GM19395 (cell line): Measurements from ENCODE around the gene SRP19.
A peak's percentile ranks its signal among the peaks of the same experiment; 100 is the strongest.
"Not testable (repeated sequence)": the region's sequence is repeated elsewhere in the genome, so short reads cannot be mapped to it uniquely, and the experiment has no call there.

Experiments
- ATAC-seq: cut with Tn5 transposase; IDR thresholded peaks from one replicate; pipeline ENCODE4 v1.9.1; 2021; ENCODE audit warnings: mild to moderate bottlenecking, moderate library complexity; ENCODE audit not compliant: unreplicated experiment

The SRP19 gene

GRCh38 chr5:112869948-112870347 lies 8.9 kb downstream of the SRP19 start:
- ATAC-seq: peak; percentile 90

GRCh38 chr5:112870966-112871365 lies 9.9 kb downstream of the SRP19 start:
- ATAC-seq: no peak

- ATAC-seq: no peak
Observed at GRCh38 chr5:112876362-112876761, 15.3 kb downstream of the SRP19 start.

DNA sequence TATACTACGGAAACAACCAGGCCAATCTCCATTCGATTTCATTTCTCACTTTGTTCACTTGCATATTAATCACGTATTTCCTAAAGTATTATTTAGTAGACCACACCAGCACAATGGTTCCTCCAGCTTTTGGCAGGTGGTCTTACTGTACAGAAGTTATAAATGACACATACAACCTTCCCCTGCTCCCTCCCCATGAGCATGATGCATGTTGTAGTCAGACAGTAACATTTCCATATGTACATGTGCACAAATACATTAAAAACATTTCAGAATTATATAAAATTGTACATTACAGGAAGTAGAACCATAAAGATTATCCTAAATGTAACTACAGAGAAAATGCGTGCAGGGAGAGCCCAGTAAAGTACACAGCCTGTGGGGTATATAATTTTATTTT lies 17.0 kb downstream of the SRP19 start:
- no peak for ATAC-seq

- ATAC-seq: peak; percentile 57
Observed at GRCh38 chr5:112878760-112879159, 17.7 kb downstream of the SRP19 start.

- ATAC-seq: no peak
Observed at GRCh38 chr5:112880219-112880964, 19.3 kb downstream of the SRP19 start.

DNA sequence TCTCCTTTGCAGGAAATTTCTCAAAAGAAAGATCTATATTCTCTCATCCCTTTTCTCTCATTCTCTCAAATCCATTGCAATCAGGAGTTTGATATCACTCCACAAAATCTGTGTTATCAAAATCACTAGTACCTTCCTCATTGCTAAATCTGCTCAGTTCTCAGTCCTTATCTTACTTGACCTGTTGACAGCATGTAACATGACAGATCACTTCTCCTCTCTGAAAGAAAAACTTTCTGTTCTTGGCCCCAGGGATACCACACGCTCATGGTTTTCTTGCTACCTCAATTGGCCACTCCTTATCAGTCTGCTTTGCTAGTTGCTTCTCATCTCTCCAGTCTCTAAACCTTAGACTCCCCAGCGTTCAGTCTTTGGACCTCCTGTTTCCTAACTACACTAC lies 22.1 kb downstream of the SRP19 start:
- ATAC-seq: no peak

GRCh38 chr5:112885001-112885400 lies 23.9 kb downstream of the SRP19 start:
- no peak for ATAC-seq

DNA sequence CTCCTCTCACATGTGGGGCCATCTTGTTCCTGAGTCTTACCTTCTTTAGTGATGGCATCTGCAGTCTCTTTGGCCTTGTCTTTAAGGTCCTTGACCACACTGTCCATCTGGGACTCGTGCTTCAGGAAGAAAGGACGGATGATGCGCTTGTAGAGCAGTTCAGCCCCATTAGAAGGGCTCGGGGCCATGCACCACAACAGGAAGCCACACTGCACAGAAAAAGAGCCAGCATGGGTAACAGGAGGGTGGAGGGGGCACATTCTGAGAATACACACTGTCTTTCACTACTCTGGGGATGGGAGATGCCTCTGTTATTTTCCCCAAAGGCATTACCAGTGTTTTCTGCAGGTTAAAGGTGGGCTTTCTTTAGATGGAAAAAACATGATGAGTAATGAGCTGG lies 25.9 kb downstream of the SRP19 start:
- ATAC-seq: no peak

DNA sequence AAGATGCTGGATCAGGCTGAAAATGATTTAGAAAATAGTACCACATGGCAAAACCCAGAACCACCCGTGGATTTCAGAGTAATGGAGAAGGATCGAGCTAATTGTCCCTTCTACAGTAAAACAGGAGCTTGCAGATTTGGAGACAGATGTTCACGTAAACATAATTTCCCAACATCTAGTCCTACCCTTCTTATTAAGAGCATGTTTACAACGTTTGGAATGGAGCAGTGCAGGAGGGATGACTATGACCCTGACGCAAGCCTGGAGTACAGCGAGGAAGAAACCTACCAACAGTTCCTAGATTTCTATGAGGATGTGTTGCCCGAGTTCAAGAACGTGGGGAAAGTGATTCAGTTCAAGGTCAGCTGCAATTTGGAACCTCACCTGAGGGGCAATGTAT lies 31.0 kb downstream of the SRP19 start:
- not testable (repeated sequence) for ATAC-seq

- no peak for ATAC-seq
Observed at GRCh38 chr5:112892776-112893175, 31.7 kb downstream of the SRP19 start.

GRCh38 chr5:112895682-112896081 lies 34.6 kb downstream of the SRP19 start:
- no peak for ATAC-seq

GRCh38 chr5:112902561-112902960 lies 41.5 kb downstream of the SRP19 start:
- no peak for ATAC-seq

DNA sequence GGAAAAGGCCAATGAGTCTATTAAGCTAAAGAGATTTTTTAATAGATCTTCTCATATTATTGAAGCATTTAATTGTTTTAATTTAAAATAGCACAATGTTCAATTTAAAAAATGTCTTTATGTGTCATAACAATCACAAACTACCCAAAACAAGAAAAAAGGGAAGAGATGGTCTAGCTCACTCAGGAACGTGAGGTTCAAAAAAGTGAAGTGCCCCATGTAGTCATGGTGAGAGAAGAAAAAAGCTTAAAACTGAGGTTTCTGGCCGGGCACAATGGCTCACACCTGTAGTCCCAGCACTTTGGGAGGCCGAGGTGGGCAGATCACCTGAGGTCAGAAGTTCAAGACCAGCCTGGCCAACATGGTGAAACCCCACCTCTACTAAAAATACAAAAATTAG lies 43.9 kb downstream of the SRP19 start:
- not testable (repeated sequence) for ATAC-seq

DNA sequence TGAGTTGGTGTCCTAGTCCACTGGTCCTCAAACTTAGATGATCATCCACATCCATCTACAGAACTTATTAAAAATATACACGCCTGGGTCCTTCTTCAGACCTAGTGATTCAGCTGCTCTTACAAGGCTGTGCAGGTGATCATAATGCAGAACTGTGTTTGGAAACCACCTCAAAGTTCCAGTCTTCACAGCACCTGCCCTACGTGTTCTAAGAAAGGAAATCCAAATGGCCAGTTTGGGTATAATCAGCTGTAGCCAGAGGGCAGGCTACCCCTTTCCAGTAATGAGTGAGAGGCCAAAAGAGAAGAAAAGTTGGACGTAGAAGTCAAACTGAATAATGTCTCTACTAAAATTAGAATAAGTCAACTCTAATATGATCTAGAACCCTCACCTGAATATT lies 45.5 kb downstream of the SRP19 start:
- ATAC-seq: no peak

DNA sequence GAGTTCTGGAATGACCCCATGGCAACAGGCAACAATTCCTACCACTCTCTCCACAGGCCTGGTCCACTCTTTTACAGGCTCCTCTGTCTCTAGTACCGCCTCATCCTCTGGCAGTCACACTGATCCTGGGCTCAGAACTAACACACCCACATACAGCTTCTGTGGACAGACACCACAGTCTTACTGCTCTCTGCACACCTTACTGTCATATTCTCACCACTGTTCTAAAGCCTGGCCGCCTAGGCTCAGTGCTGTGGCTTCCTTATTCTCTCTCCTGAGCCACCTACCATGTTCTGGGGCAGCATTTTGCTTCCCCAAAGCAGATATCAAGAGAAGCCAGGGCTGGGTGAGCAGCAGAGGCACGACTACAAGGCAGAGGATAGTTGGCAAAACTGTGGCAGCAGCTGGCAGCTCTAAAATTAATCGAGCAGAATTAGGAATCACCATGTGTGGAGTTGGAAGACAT lies 46.1 kb downstream of the SRP19 start:
- no peak for ATAC-seq

DNA sequence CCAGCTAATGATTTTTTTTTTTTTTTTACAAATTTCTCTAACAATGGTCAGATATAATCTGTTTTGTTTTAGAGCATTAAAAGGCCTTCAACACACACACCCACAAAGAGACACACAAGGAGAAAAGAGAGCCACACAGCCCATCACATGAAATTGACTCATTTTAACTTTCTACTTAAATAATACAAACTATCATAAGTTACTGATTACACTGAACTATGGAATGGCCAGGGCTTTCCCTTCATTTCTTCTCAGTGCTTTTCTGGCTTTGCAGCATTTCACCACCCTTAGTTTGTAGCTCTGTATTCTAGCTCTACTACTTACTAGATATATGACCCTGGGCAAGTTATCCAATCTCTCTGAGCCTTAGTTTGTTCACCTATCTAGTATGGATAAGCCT lies 47.8 kb downstream of the SRP19 start:
- no peak for ATAC-seq

GRCh38 chr5:112910529-112910928 lies 49.4 kb downstream of the SRP19 start:
- no peak for ATAC-seq

DNA sequence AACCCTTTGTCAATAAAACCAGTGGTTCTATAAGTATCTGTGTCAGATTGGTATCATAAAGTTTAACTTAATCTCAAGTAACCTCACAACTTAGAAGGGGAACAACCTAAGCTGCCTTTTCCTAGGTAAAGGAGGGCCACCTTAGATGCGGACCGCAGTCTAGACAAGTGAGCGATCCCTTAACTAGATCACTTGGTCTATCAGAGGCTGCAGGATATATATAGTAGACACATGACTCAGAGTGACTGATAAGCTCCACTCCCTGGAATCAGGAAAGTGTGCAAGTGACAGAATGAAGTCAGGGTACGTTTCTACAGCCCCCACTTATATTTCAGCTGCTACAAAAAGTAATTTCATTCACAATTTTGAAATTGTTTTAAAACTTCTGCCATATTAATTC lies 53.5 kb downstream of the SRP19 start:
- no peak for ATAC-seq

DNA sequence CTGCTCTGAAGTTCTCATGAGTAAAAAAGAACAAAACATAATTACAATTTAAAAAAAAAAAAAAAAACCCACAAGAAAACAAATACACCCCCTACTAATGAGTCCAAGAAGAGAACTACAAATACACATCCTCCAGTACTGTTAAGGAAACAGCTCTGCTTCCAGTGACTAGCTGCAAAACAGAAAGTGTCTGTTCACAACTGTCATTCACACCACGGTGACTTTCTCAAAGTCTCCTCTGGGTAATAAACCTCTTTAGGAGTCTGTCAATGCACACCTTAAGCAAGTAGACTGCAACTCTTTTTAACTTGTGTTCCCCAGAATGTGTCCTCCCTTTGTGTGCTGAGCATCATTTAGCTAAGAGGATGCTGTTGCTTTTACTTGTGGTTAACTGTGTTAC lies 54.7 kb downstream of the SRP19 start:
- peak; percentile 68 for ATAC-seq

GRCh38 chr5:112917453-112917995 lies 56.4 kb downstream of the SRP19 start:
- no peak for ATAC-seq

GRCh38 chr5:112918136-112918535 lies 57.0 kb downstream of the SRP19 start:
- ATAC-seq: no peak

DNA sequence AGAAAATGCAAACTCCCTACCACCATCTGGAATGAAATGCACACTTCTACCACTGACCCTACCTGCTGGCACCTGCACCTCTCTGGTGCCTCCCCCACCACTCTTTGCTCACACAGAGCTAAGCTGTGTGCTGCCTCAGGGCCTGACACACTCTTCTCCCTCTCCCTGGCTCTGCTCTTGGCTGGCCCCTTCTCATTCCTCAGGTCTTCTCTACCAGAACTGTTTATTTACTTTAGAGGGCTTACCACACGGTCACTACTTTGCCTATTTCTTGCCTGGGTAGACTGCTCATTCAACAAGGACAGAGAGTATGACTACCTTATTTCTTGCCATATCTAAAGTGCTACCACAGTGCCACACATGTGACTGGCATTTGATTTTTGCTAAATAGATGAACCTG lies 57.6 kb downstream of the SRP19 start:
- no peak for ATAC-seq
